ENCODE results near the gene CBR3.

CBR3 gene

GRCh38 chr21:36186506-36187399, 51.9 kb downstream of the CBR3 start:
- DNase-seq = no peak

- DNase-seq = no peak
These were observed 53.3 kb downstream of the CBR3 start for GRCh38 chr21:36188081-36188681.

- no peak for DNase-seq
These were observed 54.1 kb downstream of the CBR3 start for GRCh38 chr21:36188937-36189336.

GRCh38 chr21:36190736-36191135, 55.9 kb downstream of the CBR3 start:
- no peak for DNase-seq

GRCh38 chr21:36193200-36193599, 58.3 kb downstream of the CBR3 start:
- DNase-seq = no peak

GRCh38 chr21:36194024-36194423, 59.1 kb downstream of the CBR3 start:
- DNase-seq = no peak

GRCh38 chr21:36195613-36196012, 60.7 kb downstream of the CBR3 start:
- no peak for DNase-seq
